GM23248 (cell line): ENCODE measurements around the gene SLC2A9. TPM values are rescaled to one million over a fixed set of nuclear protein-coding genes. Genes with fewer than 3 reads are reported as not detected.

ENCODE experiments used
- DNase-seq: peaks from one replicate; pipeline ENCODE4 v3.0.0-alpha.2; 2015
- H2AFZ ChIP-seq: fragments of 200-600 bp; sonication (generic); 2 replicates; pipeline ENCODE4 v1.6.1; 2016; ENCODE audit warnings: antibody characterized with exemption
- H3F3A ChIP-seq: fragments of 200-600 bp; sonication (generic); 2 replicates; pipeline ENCODE4 v1.6.1; 2016; ENCODE audit warnings: mild to moderate bottlenecking, antibody characterized with exemption, mixed run types; ENCODE audit not compliant: insufficient read depth
- H3K27ac ChIP-seq: fragments of 200-600 bp; sonication (generic); 2 replicates; pipeline ENCODE4 v1.5.1; 2016; ENCODE audit warnings: mild to moderate bottlenecking
- H3K27me3 ChIP-seq: fragments of 200-600 bp; sonication (generic); replicated peaks from 2 replicates; pipeline ENCODE4 v1.6.1; 2016; ENCODE audit warnings: mild to moderate bottlenecking; ENCODE audit not compliant: insufficient read depth
- H3K36me3 ChIP-seq: fragments of 200-600 bp; sonication (generic); 2 replicates; pipeline ENCODE4 v1.6.1; 2016; ENCODE audit warnings: low read depth, mild to moderate bottlenecking
- H3K4me1 ChIP-seq: fragments of 200-600 bp; sonication (generic); 2 replicates; pipeline ENCODE4 v1.6.1; 2016; ENCODE audit warnings: mild to moderate bottlenecking; ENCODE audit not compliant: insufficient read depth
- H3K4me2 ChIP-seq: fragments of 200-600 bp; sonication (generic); one replicate; pipeline ENCODE4 v1.6.1; 2016; ENCODE audit warnings: mild to moderate bottlenecking; ENCODE audit not compliant: unreplicated experiment
- H3K4me3 ChIP-seq: fragments of 200-600 bp; sonication (generic); 2 replicates; pipeline ENCODE4 v1.5.1; 2016; ENCODE audit warnings: mild to moderate bottlenecking
- H3K79me2 ChIP-seq: fragments of 200-600 bp; sonication (generic); 2 replicates; pipeline ENCODE4 v1.6.1; 2016; ENCODE audit warnings: mild to moderate bottlenecking; ENCODE audit not compliant: insufficient read depth
- H3K9ac ChIP-seq: fragments of 200-600 bp; sonication (generic); 2 replicates; pipeline ENCODE4 v1.6.1; 2016; ENCODE audit warnings: mild to moderate bottlenecking
- H3K9me2 ChIP-seq: fragments of 200-600 bp; sonication (generic); 2 replicates; pipeline ENCODE4 v1.6.1; 2016; ENCODE audit warnings: mixed run types, mild to moderate bottlenecking, moderate library complexity; ENCODE audit not compliant: insufficient read depth
- H3K9me3 ChIP-seq: fragments of 200-600 bp; sonication (generic); one replicate; pipeline ENCODE4 v1.6.1; 2017; ENCODE audit warnings: low read depth
- H4K20me1 ChIP-seq: fragments of 200-600 bp; sonication (generic); 2 replicates; pipeline ENCODE4 v1.6.0; 2016; ENCODE audit not compliant: insufficient read depth
- EZH2 ChIP-seq: fragments of 200-600 bp; sonication (generic); IDR thresholded peaks from 2 replicates; pipeline ENCODE4 v1.6.1; 2018; ENCODE audit warnings: antibody characterized with exemption, mild to moderate bottlenecking; ENCODE audit not compliant: insufficient read depth, poor library complexity, severe bottlenecking
- EZH2phosphoT487 ChIP-seq: fragments of 200-600 bp; sonication (generic); IDR thresholded peaks from 2 replicates; pipeline ENCODE4 v1.6.1; 2018; ENCODE audit warnings: antibody characterized with exemption, moderate library complexity, mild to moderate bottlenecking, low read depth; ENCODE audit not compliant: insufficient read depth
- WGBS, 2 experiments: methylation state at CpG; one replicate each; pipeline ENCODE4 v1.1.6; 2015 to 2017; ENCODE audit warnings: low lambda C conversion rate in 2 of 2, low coverage in 1 of 2; ENCODE audit errors: missing lambda C conversion rate in 2 of 2; 5-methylcytosine and 5-hydroxymethylcytosine counted together
- in situ Hi-C: fragments of 300-500 bp; cut with MboI; formaldehyde crosslinking; loops from 2 replicates; pipeline ENCODE4 v1.15.0; 2020
- polyA plus RNA-seq: library from polyadenylated mRNA; unstranded; fragments of >200 nt; fragmentation: Nextera tagmentation; extraction: Ambion mirVana; gene quantifications from 2 replicates; pipeline ENCODE4 v1.2.1, GENCODE V29; 2016
- total RNA-seq: library from RNA; depleted of rRNA; stranded (reverse); fragments of >200 nt; shearing (Covaris generic); gene quantifications from 2 replicates; pipeline ENCODE4 v1.2.3, GENCODE V29; 2014

The SLC2A9 gene
- total and polyA plus RNA-seq, 2 experiments from 2014 or later: 2.8 to 3.5 TPM

DNA sequence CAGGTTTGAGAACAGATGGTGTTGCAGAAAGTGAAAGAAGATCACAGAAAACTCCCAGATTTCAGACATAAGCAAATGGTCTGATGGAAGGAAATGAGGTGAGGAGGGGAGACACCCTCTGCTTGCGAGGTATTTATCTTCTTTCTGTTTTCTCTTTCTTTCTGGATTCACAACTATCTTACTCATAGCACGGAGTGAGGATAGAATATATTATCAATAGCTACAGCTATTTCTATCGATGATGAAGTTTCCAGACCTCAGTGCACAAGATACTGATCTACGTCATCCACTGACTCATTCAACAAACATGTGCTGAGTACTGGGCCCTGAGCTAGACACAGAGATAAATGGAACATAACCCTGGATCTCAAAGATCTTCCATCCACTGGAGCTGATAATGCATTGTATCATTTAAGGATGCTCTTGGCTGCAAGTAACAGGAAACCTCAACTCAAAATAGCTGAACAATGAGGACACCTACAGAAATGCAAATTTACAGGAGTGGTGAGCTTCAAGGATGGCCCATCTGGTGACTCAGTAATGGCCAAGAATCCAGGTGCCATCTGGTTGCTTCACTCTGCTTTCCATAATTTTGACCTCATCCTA is 21.2 kb downstream of the SLC2A9 start:
- in situ Hi-C loops: no loop called here
- DNase-seq: no peak
- no peaks in the 10 kb centered on the region for H3K27me3 ChIP-seq
- H3K27ac ChIP-seq: no peak overlapping the region
- H3K4me1 ChIP-seq: no peaks in the 10 kb centered on the region
- WGBS, 2 experiments: 73 to 80% methylated on average over 4 of the region's 4 CpGs
- no peaks in the 10 kb centered on the region for H3K79me2 ChIP-seq
- H3K9me3 ChIP-seq: no peaks in the 10 kb centered on the region
- H3K4me3 ChIP-seq: no peak overlapping the region
- H2AFZ ChIP-seq: no peak overlapping the region
- no peak overlapping the region for H3K4me2 ChIP-seq
- no peak overlapping the region for H3K9ac ChIP-seq
- TF ChIP-seq EZH2: no peak
- TF ChIP-seq EZH2phosphoT487: no peak
- H3K36me3 ChIP-seq: no peaks in the 10 kb centered on the region
- no peaks in the 10 kb centered on the region for H3F3A ChIP-seq
- no peaks in the 10 kb centered on the region for H4K20me1 ChIP-seq
- H3K9me2 ChIP-seq: no peaks in the 10 kb centered on the region

DNA sequence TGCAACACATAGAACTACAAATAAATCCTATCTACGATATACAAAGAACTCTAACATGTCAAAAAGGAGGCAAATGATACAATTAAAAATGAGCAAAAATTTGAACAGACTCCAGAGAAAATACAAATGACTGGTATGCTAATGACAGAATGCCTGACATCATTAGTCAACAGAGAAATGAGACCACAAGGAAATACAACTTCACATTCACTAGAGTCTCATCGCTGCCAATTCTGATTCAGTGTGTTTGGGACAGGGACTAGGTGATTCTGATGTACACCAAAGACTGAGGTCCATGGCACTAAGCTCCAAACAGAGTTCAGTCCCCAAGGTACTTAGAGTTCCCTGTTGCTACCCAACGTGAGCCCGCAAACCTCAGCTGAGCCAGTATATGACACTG is 23.4 kb downstream of the SLC2A9 start:
- peak; percentile 19 for DNase-seq
- H3K27me3 ChIP-seq: no peaks in the 10 kb centered on the region
- 76 to 83% methylated on average over 4 of the region's 4 CpGs for WGBS, 2 experiments
- in situ Hi-C loops: no loop called here
- H3K9ac ChIP-seq: no peak overlapping the region
- TF ChIP-seq EZH2 (no peak), EZH2phosphoT487 (no peak)
- H3K4me3 ChIP-seq: no peak overlapping the region
- H3K79me2 ChIP-seq: no peaks in the 10 kb centered on the region
- H3K9me2 ChIP-seq: no peaks in the 10 kb centered on the region
- no peak overlapping the region for H2AFZ ChIP-seq
- H3K36me3 ChIP-seq: no peaks in the 10 kb centered on the region
- no peaks in the 10 kb centered on the region for H3K9me3 ChIP-seq
- no peak overlapping the region for H3K4me2 ChIP-seq
- no peak overlapping the region for H3K27ac ChIP-seq
- H4K20me1 ChIP-seq: no peaks in the 10 kb centered on the region
- H3F3A ChIP-seq: no peaks in the 10 kb centered on the region
- no peaks in the 10 kb centered on the region for H3K4me1 ChIP-seq

DNA sequence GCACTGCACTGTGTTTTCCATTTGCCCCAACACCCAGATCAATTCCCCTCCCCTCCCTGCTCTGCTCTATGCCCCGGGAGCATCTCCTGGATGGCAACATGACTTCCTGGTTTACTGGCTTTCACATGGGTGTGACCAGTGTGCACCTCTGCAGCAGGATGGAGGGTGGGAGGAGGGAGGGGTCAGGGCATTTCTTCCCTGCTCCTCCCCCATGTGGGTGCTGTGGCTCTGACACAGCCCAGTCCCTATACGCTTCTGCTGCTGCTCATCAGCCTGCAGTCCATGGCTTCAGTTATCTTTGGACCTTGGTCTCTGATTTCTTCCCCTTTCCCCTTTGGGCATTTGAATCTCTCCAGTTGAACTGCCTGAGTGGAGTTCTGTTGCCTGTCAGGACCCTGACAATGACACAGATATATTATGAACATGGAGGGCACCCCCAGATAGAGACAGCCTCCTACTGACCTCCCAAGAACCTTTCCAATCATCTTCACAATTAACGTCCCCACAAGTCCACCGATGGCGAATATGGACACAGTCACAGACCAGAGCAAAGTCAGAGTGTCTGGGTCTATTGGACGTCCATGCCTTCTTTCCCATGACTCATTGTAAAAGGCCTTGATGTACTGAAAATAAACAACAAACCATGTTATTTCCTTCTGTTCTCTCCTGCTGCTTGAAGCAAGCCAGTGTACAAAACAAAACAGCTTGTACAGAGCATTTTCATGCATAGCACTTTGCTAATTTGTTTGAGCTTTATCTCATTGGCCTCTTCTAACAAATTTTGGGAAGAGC is 24.8 kb downstream of the SLC2A9 start:
- Histone ChIP-seq H3F3A (no peaks in the 10 kb centered on the region), H3K4me1 (no peaks in the 10 kb centered on the region), H3K27me3 (no peaks in the 10 kb centered on the region), H3K9ac (no peak overlapping the region), H3K4me3 (no peak overlapping the region), H2AFZ (no peak overlapping the region), H3K4me2 (no peak overlapping the region), H3K9me2 (no peaks in the 10 kb centered on the region), H4K20me1 (no peaks in the 10 kb centered on the region), H3K79me2 (no peaks in the 10 kb centered on the region), H3K9me3 (no peaks in the 10 kb centered on the region), H3K27ac (no peak overlapping the region), H3K36me3 (no peaks in the 10 kb centered on the region)
- 65 to 75% methylated on average over 6 of the region's 6 CpGs for WGBS, 2 experiments
- DNase-seq: peak; percentile 37
- in situ Hi-C loops: no loop called here
- TF ChIP-seq EZH2phosphoT487 (no peak), EZH2 (no peak)

DNA sequence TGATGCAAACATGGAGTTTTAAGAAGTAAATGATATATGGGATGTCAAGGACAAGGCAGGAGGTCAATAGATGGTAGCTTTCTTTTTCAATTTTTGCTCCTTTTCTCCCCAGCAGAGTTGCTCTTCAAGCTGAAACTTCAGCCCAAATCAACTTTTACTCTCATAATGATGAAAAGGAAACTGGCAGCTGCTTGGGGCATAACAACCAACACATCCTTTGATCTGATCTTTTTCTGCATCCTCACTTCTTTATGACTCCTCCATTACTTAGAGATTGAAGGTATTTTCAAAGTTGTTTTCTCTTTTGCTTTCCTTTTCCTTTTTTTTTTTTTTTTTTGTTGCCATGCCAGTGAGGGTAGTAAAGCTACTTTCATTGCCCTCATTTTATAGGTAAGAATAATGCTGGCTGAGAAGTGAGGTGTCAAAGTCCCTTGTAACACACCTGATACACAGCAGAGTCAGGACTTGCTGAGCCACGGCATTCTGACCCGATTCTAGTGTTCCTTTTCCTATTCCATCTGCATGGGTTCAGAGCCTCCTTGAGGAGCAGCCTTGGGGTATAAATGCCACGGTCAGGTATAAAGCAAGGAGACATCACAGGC is 26.9 kb downstream of the SLC2A9 start:
- no peak overlapping the region for H3K27ac ChIP-seq
- no peak overlapping the region for H3K9ac ChIP-seq
- H3F3A ChIP-seq: no peaks in the 10 kb centered on the region
- H2AFZ ChIP-seq: no peak overlapping the region
- no peaks in the 10 kb centered on the region for H3K27me3 ChIP-seq
- no peak overlapping the region for H3K4me3 ChIP-seq
- no peaks in the 10 kb centered on the region for H3K79me2 ChIP-seq
- H3K36me3 ChIP-seq: no peaks in the 10 kb centered on the region
- in situ Hi-C loops: no loop called here
- no peaks in the 10 kb centered on the region for H3K9me2 ChIP-seq
- H4K20me1 ChIP-seq: no peaks in the 10 kb centered on the region
- H3K4me2 ChIP-seq: no peak overlapping the region
- no peaks in the 10 kb centered on the region for H3K9me3 ChIP-seq
- no peaks in the 10 kb centered on the region for H3K4me1 ChIP-seq
- DNase-seq: no peak
- WGBS, 2 experiments: 70 to 73% methylated on average over 3 of the region's 3 CpGs
- TF ChIP-seq EZH2 (no peak), EZH2phosphoT487 (no peak)
